PFSK-1 (cell line): ENCODE results near the gene NTM.

ENCODE experiments used
- FOXP2 ChIP-seq: optimal IDR thresholded peaks from 2 replicates; pipeline ENCODE3; 2011; ENCODE audit warnings: borderline replicate concordance, control low read depth, inconsistent platforms; ENCODE audit not compliant: insufficient read depth; ENCODE audit errors: extremely low read length, extremely low read depth
- POLR2AphosphoS5 ChIP-seq: IDR thresholded peaks from 2 replicates; pipeline ENCODE4 v1.6.1; 2012; ENCODE audit warnings: low read depth, mild to moderate bottlenecking, control low read depth, low read length, moderate library complexity
- SIN3A ChIP-seq: IDR thresholded peaks from 2 replicates; pipeline ENCODE4 v1.6.1; 2012; ENCODE audit warnings: mild to moderate bottlenecking, low read length, moderate library complexity, borderline replicate concordance; ENCODE audit not compliant: insufficient read depth
- TAF1 ChIP-seq: IDR thresholded peaks from 2 replicates; pipeline ENCODE4 v1.6.1; 2012; ENCODE audit warnings: low read length, control low read depth, borderline replicate concordance; ENCODE audit not compliant: insufficient read depth
- TF ChIP-seq, protein P1 (sequence below), 2 experiments: IDR thresholded peaks; 2 replicates each; pipeline versions ENCODE4 v1.6.1 to v1.8.0; 2011 to 2012; ENCODE audit warnings: low read depth in 2 of 2, low read length in 2 of 2, control low read depth in 1 of 2, inconsistent platforms in 1 of 2, mild to moderate bottlenecking in 1 of 2, moderate library complexity in 1 of 2; ENCODE audit not compliant: insufficient read depth in 1 of 2

Gene NTM

GRCh38 chr11:131662317-131662972, 292.0 kb downstream of the NTM start:
- TF ChIP-seq TAF1 (no peak), SIN3A (no peak), POLR2AphosphoS5 (no peak), FOXP2 (no peak)
- TF ChIP-seq, protein P1, sequence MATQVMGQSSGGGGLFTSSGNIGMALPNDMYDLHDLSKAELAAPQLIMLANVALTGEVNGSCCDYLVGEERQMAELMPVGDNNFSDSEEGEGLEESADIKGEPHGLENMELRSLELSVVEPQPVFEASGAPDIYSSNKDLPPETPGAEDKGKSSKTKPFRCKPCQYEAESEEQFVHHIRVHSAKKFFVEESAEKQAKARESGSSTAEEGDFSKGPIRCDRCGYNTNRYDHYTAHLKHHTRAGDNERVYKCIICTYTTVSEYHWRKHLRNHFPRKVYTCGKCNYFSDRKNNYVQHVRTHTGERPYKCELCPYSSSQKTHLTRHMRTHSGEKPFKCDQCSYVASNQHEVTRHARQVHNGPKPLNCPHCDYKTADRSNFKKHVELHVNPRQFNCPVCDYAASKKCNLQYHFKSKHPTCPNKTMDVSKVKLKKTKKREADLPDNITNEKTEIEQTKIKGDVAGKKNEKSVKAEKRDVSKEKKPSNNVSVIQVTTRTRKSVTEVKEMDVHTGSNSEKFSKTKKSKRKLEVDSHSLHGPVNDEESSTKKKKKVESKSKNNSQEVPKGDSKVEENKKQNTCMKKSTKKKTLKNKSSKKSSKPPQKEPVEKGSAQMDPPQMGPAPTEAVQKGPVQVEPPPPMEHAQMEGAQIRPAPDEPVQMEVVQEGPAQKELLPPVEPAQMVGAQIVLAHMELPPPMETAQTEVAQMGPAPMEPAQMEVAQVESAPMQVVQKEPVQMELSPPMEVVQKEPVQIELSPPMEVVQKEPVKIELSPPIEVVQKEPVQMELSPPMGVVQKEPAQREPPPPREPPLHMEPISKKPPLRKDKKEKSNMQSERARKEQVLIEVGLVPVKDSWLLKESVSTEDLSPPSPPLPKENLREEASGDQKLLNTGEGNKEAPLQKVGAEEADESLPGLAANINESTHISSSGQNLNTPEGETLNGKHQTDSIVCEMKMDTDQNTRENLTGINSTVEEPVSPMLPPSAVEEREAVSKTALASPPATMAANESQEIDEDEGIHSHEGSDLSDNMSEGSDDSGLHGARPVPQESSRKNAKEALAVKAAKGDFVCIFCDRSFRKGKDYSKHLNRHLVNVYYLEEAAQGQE (IDR thresholded peaks at IDR 0.05; ENCODE audit: insufficient read depth in 1 of 2, low read depth in 2 of 2, low read length in 2 of 2): no peak

- TF ChIP-seq SIN3A: no peak
- TF ChIP-seq TAF1: no peak
- TF ChIP-seq, protein P1 (IDR thresholded peaks at IDR 0.05; ENCODE audit: insufficient read depth in 1 of 2, low read depth in 2 of 2, low read length in 2 of 2): no peak
- TF ChIP-seq POLR2AphosphoS5: no peak
- no peak for TF ChIP-seq FOXP2
Measured at GRCh38 chr11:131662993-131663392, 292.6 kb downstream of the NTM start.

DNA sequence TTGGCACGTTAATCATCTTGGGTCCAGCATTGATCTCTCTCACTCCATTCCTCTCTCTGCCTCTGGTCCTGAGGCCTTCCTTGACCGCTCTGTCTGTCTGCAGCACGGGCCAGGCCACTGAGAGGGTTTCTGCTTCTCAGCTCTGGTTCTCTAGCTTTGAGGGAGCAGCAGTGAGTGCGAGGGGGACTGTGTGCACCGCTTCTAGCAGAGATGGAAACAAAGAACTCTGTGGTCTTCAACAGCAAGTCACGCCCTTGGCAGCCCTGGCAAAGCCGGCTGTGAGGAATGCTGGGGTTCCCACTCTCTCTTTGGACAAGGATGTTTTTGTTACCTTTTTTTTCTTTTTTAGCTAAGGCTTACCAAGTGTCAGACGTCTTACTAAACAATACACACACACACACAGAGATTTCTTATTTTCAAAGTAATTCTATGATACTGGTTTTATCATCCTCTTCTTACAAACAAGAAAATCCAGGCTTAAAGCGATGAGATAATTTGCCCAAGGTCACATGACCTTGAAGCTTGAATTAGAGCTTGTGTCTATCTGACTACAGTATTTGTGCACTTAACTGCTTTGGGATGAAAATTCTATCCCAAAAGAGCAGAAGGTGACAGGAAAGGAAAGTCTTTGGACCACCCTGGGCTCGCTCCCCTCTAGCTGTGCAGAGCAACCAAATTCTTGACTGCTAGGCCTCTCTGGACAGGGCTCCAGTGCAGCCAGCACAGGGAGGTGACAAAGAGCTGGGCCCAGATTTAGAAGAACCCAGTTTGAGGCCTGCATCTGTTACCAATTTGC, 293.2 kb downstream of the NTM start:
- TF ChIP-seq, protein P1 (IDR thresholded peaks at IDR 0.05; ENCODE audit: insufficient read depth in 1 of 2, low read depth in 2 of 2, low read length in 2 of 2): no peak
- TF ChIP-seq FOXP2: no peak
- TF ChIP-seq POLR2AphosphoS5: no peak
- no peak for TF ChIP-seq TAF1
- TF ChIP-seq SIN3A: no peak

DNA sequence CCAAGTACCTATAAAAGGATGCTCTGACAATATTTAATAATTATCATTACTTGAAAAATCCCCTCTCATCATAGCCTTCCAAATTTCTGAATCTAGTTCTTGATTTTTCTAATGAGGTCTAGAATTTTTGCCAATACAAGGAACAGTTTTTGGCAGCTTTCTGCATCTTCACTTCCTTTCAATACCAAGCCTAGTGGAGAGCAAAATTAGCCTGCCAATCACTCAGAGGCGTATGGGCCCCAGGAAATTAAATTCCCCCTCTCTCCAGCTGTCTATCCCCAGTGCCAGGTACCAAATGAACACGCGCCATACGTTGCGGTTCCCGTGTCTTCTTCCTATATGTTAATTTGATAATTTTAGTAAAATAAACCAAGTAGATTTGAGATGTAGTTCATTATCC, 293.9 kb downstream of the NTM start:
- TF ChIP-seq, protein P1 (IDR thresholded peaks at IDR 0.05; ENCODE audit: insufficient read depth in 1 of 2, low read depth in 2 of 2, low read length in 2 of 2): no peak
- TF ChIP-seq FOXP2 (no peak), POLR2AphosphoS5 (no peak), TAF1 (no peak), SIN3A (no peak)
